ENCODE data around the gene HLTF. TPM values are rescaled to one million over a fixed set of nuclear protein-coding genes. Genes with fewer than 3 reads are reported as not detected.
A peak's percentile ranks its signal among the peaks of the same experiment; 100 is the strongest.

The HLTF gene
- total and polyA plus RNA-seq, 2 of the 13 experiments (the other 11 are each of a cell fraction or from before 2014, with no cell fraction given), result 12.0 to 22.9 TPM

DNA sequence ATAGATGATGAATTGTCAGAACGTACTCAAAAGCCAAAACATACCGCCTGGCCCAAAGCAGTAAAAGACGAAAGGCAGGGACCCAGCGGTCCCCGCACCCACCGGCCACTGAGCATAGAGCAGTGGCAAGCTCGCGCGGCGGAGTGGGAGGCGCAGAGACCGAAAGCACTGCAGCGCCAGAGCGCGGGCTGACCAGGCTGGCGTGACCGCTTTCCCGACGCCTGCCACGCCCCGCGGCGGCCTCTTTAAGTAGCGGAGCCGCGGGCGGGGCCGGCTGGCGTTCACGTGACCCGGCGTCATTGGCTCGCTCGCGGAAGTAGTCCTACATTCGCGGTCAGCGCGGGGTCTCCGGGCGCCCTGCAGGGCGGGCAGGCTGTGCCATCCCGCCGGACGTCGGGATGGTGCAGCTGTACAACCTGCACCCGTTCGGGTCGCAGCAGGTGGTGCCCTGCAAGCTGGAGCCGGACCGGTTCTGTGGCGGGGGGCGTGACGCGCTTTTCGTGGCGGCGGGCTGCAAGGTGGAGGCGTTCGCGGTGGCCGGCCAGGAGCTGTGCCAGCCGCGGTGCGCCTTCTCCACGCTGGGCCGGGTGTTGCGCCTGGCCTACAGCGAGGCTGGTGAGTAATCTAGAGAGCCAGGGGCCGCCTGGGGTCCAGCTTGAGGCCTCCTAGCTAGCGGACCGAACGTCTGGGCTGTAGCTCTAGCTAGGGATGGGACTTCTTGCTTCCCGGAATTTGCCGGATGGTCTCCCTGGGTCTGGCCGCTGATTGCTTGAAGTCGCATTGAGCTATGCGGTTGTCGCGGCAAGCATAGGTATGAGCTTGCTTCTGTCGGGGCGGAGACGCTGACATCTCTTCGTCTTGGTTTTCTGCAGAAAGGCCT lies 43.2 kb upstream of the HLTF start, which contains the start of gene HPS3 (continued):
- TF ChIP-seq, protein P1, sequence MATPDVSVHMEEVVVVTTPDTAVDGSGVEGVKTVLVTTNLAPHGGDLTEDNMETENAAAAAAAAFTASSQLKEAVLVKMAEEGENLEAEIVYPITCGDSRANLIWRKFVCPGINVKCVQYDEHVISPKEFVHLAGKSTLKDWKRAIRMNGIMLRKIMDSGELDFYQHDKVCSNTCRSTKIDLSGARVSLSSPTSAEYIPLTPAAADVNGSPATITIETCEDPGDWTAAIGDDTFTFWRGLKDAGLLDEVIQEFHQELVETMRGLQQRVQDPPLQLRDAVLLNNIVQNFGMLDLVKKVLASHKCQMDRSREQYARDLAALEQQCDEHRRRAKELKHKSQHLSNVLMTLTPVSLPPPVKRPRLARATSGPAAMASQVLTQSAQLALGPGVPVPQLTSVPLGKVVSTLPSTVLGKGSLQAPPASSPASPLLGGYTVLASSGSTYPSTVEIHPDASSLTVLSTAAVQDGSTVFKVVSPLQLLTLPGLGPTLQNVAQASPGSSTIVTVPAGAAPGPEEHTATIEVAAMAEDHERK (CRISPR knock-in tag; IDR thresholded peaks at IDR 0.05; ENCODE audit: low read depth), result peak; percentile 59; the same call in 1 of the 2 replicates
- TF ChIP-seq ZNF547 (CRISPR knock-in tag; IDR thresholded peaks at IDR 0.05), result peak; percentile 88
- peak; percentile 87; the same call in 1 of the 2 replicates for TF ChIP-seq ZNF800 (CRISPR knock-in tag; IDR thresholded peaks at IDR 0.05)
- peak; percentile 80 for TF ChIP-seq ZBTB38 (CRISPR knock-in tag; IDR thresholded peaks at IDR 0.05)
- no peak for TF ChIP-seq PHF20 (CRISPR knock-in tag; IDR thresholded peaks at IDR 0.05)
- 0 out of 2 replicates have a peak, but pooled peaks have one; percentile 64 for TF ChIP-seq ZBTB42 (CRISPR knock-in tag; IDR thresholded peaks at IDR 0.05)
- 0 out of 2 replicates have a peak, but pooled peaks have one; percentile 66 for TF ChIP-seq ISX (CRISPR knock-in tag; conservative IDR thresholded peaks at IDR 0.05)
- TF ChIP-seq SMYD3 (CRISPR knock-in tag; IDR thresholded peaks at IDR 0.05), result 0 out of 2 replicates have a peak, but pooled peaks have one; percentile 28
- no peak for TF ChIP-seq SIX1 (CRISPR knock-in tag; IDR thresholded peaks at IDR 0.05; ENCODE audit: borderline replicate concordance)
- TF ChIP-seq ZNF550 (CRISPR knock-in tag; IDR thresholded peaks at IDR 0.05; ENCODE audit: borderline replicate concordance), result no peak; the same call in 1 of the 2 replicates
- TF ChIP-seq CTCF (CRISPR knock-in tag; IDR thresholded peaks at IDR 0.05), result peak; percentile 16; the same call in 1 of the 2 replicates
- TF ChIP-seq AGO2 (optimal IDR thresholded peaks at IDR 0.05; ENCODE audit: low read depth, low read length), result peak; percentile 70
- TF ChIP-seq SP5 (CRISPR knock-in tag; IDR thresholded peaks at IDR 0.05; ENCODE audit: borderline replicate concordance, low read depth), result peak; percentile 81; the same call in 1 of the 2 replicates
- TF ChIP-seq, protein P2, sequence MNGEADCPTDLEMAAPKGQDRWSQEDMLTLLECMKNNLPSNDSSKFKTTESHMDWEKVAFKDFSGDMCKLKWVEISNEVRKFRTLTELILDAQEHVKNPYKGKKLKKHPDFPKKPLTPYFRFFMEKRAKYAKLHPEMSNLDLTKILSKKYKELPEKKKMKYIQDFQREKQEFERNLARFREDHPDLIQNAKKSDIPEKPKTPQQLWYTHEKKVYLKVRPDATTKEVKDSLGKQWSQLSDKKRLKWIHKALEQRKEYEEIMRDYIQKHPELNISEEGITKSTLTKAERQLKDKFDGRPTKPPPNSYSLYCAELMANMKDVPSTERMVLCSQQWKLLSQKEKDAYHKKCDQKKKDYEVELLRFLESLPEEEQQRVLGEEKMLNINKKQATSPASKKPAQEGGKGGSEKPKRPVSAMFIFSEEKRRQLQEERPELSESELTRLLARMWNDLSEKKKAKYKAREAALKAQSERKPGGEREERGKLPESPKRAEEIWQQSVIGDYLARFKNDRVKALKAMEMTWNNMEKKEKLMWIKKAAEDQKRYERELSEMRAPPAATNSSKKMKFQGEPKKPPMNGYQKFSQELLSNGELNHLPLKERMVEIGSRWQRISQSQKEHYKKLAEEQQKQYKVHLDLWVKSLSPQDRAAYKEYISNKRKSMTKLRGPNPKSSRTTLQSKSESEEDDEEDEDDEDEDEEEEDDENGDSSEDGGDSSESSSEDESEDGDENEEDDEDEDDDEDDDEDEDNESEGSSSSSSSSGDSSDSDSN (CRISPR knock-in tag; IDR thresholded peaks at IDR 0.05), result peak; percentile 89
- no peak for TF ChIP-seq TOE1 (CRISPR knock-in tag; IDR thresholded peaks at IDR 0.05)
- TF ChIP-seq, protein P3, sequence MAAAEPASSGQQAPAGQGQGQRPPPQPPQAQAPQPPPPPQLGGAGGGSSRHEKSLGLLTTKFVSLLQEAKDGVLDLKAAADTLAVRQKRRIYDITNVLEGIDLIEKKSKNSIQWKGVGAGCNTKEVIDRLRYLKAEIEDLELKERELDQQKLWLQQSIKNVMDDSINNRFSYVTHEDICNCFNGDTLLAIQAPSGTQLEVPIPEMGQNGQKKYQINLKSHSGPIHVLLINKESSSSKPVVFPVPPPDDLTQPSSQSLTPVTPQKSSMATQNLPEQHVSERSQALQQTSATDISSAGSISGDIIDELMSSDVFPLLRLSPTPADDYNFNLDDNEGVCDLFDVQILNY (CRISPR knock-in tag; conservative IDR thresholded peaks at IDR 0.05), result no peak
- TF ChIP-seq CREM (IDR thresholded peaks at IDR 0.05), result peak; percentile 36; the same call in 1 of the 2 replicates
- no peak for TF ChIP-seq CREM (CRISPR knock-in tag; IDR thresholded peaks at IDR 0.05)
- TF ChIP-seq ZNF567 (CRISPR knock-in tag; IDR thresholded peaks at IDR 0.05; ENCODE audit: borderline replicate concordance), result peak; percentile 78; the same call in 1 of the 2 replicates
- no peak; the same call in 1 of the 2 replicates for TF ChIP-seq GLI4 (CRISPR knock-in tag; IDR thresholded peaks at IDR 0.05; ENCODE audit: borderline replicate concordance)
